IgD-negative memory B cell (primary cell): Measurements from ENCODE around the gene HPGD. TPM values are rescaled to one million over a fixed set of nuclear protein-coding genes. Genes with fewer than 3 reads are reported as not detected.

Source experiments
- H3K27ac Mint-ChIP-seq, 3 donors: one replicate each; pipeline ENCODE4 v1.8.0; 2020 to 2022; ENCODE audit warnings: mild to moderate bottlenecking in 3 of 3, mixed read lengths in 3 of 3, moderate library complexity in 1 of 3
- H3K27me3 Mint-ChIP-seq: one replicate; pipeline ENCODE4 v1.8.0; 2021; ENCODE audit warnings: mixed read lengths
- H3K36me3 Mint-ChIP-seq: one replicate; pipeline ENCODE4 v1.8.0; 2020; ENCODE audit warnings: mild to moderate bottlenecking, mixed read lengths
- H3K4me1 Mint-ChIP-seq, 3 donors: one replicate each; pipeline ENCODE4 v1.8.0; 2020 to 2022; ENCODE audit warnings: mixed read lengths in 3 of 3, mild to moderate bottlenecking in 1 of 3
- H3K4me3 Mint-ChIP-seq, 4 donors: one replicate each; pipeline ENCODE4 v1.8.0; 2020 to 2022; ENCODE audit warnings: mild to moderate bottlenecking in 4 of 4, mixed read lengths in 4 of 4, moderate library complexity in 3 of 4
- H3K9me3 Mint-ChIP-seq, 3 donors: one replicate each; pipeline ENCODE4 v1.8.0; 2020 to 2021; ENCODE audit warnings: mixed read lengths in 3 of 3, mild to moderate bottlenecking in 1 of 3
- polyA plus RNA-seq: library from polyadenylated mRNA; unstranded; fragments of 300-500 nt; fragmentation: Illumina TruSeq; gene quantifications from one replicate; pipeline ENCODE4 v1.2.3, GENCODE V29; 2021

HPGD gene
- polyA plus RNA-seq, 1 donor from 2014 or later: 2.3 TPM

GRCh38 chr4:174474457-174475075 lies 47.7 kb downstream of the HPGD start:
- H3K27ac Mint-ChIP-seq: no peak overlapping the region

GRCh38 chr4:174467107-174467506 lies 55.2 kb downstream of the HPGD start:
- Mint-ChIP-seq H3K9me3 (peaks cover 2 to 6% (median 3%) of the 10 kb centered on the region in 3 donors), H3K36me3 (no peaks in the 10 kb centered on the region), H3K4me1 (no peaks in the 10 kb centered on the region), H3K27me3 (peaks cover 1% of the 10 kb centered on the region), H3K4me3 (no peak overlapping the region), H3K27ac (no peak overlapping the region)

More at GRCh38 chr4:174474457-174475075, 47.7 kb downstream of the HPGD start:
- Mint-ChIP-seq H3K27me3 (peaks cover 1% of the 10 kb centered on the region), H3K9me3 (peaks cover 2 to 6% (median 5%) of the 10 kb centered on the region in 3 donors), H3K4me3 (no peak overlapping the region), H3K36me3 (no peaks in the 10 kb centered on the region), H3K4me1 (no peaks in the 10 kb centered on the region)

DNA sequence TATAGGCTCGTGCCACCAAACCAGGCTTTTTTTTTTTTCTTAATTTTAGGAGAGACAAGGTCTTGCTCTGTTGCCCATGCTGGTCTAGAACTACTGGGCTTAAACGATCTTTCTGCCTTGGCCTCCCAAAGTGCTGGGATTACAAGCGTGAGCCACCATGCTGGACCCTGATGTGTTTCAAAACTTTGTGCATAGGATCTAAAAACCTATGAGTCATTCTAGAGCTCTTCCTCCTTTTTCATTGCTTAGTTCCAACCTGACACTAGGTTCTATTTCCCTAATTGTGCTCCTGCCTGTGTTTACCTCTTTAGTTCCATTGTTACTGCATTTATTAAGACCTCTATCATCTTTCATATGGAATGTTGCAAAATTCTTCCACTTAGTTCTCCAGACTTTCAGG lies 57.3 kb downstream of the HPGD start:
- H3K9me3 Mint-ChIP-seq: peaks cover 3 to 6% (median 4%) of the 10 kb centered on the region in 3 donors
- no peaks in the 10 kb centered on the region for H3K36me3 Mint-ChIP-seq
- no peak overlapping the region for H3K27ac Mint-ChIP-seq

GRCh38 chr4:174461466-174462106 lies 60.7 kb downstream of the HPGD start:
- Mint-ChIP-seq H3K27ac (no peak overlapping the region), H3K4me3 (no peak overlapping the region), H3K4me1 (peaks cover 0 to 2% (median 0%) of the 10 kb centered on the region in 3 donors), H3K9me3 (peaks cover 3 to 13% (median 4%) of the 10 kb centered on the region in 3 donors), H3K36me3 (no peaks in the 10 kb centered on the region), H3K27me3 (no peaks in the 10 kb centered on the region)

More for the DNA sequence above, 57.3 kb downstream of the HPGD start:
- Mint-ChIP-seq H3K4me3 (no peak overlapping the region), H3K4me1 (peaks cover 0 to 2% (median 0%) of the 10 kb centered on the region in 3 donors), H3K27me3 (no peaks in the 10 kb centered on the region)

GRCh38 chr4:174460684-174461083 lies 61.6 kb downstream of the HPGD start:
- H3K36me3 Mint-ChIP-seq: no peaks in the 10 kb centered on the region
- H3K27me3 Mint-ChIP-seq: no peaks in the 10 kb centered on the region
- peaks cover 0 to 2% (median 0%) of the 10 kb centered on the region in 3 donors for H3K4me1 Mint-ChIP-seq
- H3K27ac Mint-ChIP-seq: no peak overlapping the region
- peaks cover 4 to 13% (median 5%) of the 10 kb centered on the region in 3 donors for H3K9me3 Mint-ChIP-seq
- H3K4me3 Mint-ChIP-seq: no peak overlapping the region

GRCh38 chr4:174457468-174457867 lies 64.8 kb downstream of the HPGD start:
- H3K27me3 Mint-ChIP-seq: no peaks in the 10 kb centered on the region
- H3K9me3 Mint-ChIP-seq: peaks cover 2 to 7% (median 3%) of the 10 kb centered on the region in 3 donors
- H3K36me3 Mint-ChIP-seq: no peaks in the 10 kb centered on the region
- H3K4me1 Mint-ChIP-seq: peaks cover 0 to 2% (median 0%) of the 10 kb centered on the region in 3 donors
- H3K4me3 Mint-ChIP-seq: no peak overlapping the region
- no peak overlapping the region for H3K27ac Mint-ChIP-seq

GRCh38 chr4:174454815-174455473 lies 67.3 kb downstream of the HPGD start:
- Mint-ChIP-seq H3K9me3 (peaks cover 0 to 7% (median 2%) of the 10 kb centered on the region in 3 donors), H3K27me3 (peaks cover 2% of the 10 kb centered on the region), H3K4me1 (no peaks in the 10 kb centered on the region), H3K36me3 (no peaks in the 10 kb centered on the region), H3K27ac (no peak overlapping the region), H3K4me3 (no peak overlapping the region)

DNA sequence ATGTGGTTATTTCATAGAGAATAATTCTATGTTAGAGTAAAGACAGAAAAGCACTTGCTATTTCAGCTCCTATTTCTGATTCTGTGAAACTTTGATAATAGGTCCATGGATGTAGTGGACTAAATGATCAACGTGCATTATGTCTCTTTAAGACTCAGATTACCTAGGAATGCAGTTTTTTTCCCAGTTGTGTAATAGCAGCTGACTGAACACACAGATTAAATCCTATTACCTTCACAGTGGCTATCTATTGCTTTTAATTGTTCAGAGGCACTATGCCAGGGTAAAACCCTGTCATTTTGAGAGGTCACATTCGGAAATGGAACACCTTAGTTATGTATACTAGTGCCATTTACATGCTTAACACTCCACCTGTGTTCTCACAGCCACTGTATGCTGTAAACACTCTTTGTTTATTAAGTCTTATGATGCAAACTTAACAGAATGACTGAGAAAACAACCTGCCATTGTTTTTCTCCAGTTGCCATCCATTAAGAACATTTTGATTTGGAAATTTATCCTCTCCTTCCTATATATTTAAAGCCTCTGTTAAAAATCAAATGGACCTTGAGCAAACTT lies 70.5 kb downstream of the HPGD start:
- Mint-ChIP-seq H3K36me3 (no peaks in the 10 kb centered on the region), H3K4me3 (no peak overlapping the region), H3K9me3 (peaks cover 0 to 2% (median 2%) of the 10 kb centered on the region in 3 donors), H3K27me3 (peaks cover 2% of the 10 kb centered on the region), H3K27ac (no peak overlapping the region), H3K4me1 (no peaks in the 10 kb centered on the region)

DNA sequence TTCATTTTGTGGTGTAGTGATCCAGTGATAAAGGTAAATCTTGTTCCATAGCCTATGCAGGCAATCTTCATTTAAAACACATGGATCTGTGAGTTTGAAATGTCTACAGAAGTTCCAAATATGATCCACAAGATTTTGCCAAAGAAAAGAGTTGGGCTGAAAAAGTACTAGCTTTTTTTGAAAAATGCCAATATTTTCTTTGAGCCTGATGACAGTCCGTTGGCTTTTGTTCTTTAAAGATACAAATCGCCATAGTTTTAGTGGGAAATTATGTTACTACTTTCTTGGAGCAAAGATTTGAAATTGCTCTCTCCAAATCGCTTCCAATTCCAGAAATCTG lies 71.5 kb downstream of the HPGD start:
- H3K36me3 Mint-ChIP-seq: no peaks in the 10 kb centered on the region
- H3K27ac Mint-ChIP-seq: no peak overlapping the region
- peaks cover 2% of the 10 kb centered on the region for H3K27me3 Mint-ChIP-seq

DNA sequence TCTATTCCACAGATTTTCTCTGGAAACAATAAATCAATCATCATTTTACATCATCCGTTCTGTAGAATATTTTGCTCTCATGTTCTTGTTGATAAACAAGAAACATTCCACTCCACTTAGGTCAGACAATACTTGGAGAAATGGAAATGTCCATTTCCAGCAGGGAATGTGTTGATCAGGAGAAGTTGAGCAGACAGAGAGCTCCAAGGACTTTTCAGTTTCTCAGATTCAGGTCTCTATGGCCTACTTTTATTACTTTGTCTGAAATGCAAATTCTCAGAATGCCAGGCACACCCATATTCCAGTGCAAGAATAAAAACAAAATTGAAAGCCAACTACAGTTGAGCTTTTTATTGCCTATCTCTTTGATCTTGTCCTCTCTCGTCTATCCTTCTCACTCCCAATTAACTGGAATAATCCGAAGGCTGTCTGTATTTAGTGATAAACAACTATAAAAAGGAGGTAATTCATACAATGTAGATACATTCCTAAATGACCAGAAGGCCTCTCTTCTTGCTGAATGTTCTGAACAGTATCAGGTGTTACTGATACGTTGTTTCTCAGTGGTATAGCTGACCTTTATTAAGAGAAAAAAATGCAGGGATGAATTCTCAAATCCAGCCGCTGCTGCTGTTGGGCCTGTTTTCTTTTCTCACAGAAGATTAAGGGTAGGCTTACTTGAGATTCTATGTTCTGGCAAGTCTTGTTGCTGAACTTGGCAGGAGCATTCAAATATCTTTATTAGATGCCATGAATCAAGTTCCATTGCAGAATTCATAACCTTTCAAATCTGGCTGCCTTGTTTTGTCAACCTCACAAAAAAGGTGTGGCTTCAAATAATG lies 72.1 kb downstream of the HPGD start:
- H3K27me3 Mint-ChIP-seq: peaks cover 2% of the 10 kb centered on the region
- H3K27ac Mint-ChIP-seq: no peak overlapping the region
- peaks cover 0 to 5% (median 2%) of the 10 kb centered on the region in 3 donors for H3K9me3 Mint-ChIP-seq
- no peaks in the 10 kb centered on the region for H3K4me1 Mint-ChIP-seq
- no peaks in the 10 kb centered on the region for H3K36me3 Mint-ChIP-seq
- no peak overlapping the region for H3K4me3 Mint-ChIP-seq

More for the DNA sequence above, 71.5 kb downstream of the HPGD start:
- no peak overlapping the region for H3K4me3 Mint-ChIP-seq
- H3K4me1 Mint-ChIP-seq: no peaks in the 10 kb centered on the region
- H3K9me3 Mint-ChIP-seq: peaks cover 0 to 5% (median 2%) of the 10 kb centered on the region in 3 donors

DNA sequence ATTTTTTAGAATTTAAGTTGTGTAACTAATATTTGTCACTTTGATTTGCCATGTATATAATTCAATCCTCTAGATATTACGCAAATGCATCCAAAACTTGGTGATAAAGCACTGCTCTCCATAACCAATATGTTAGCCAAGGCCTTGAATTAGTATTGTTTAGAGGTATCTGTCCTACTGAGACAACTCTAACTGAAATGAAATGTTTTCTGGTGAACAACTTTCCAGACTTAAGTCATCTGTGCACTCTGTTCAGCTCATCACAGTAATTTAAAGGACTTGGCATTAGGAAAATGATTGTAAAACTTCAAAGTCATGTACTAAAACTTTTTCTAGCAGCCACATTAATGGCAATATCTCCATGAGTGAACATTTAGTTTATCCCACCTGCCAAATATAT lies 73.1 kb downstream of the HPGD start:
- no peak overlapping the region for H3K27ac Mint-ChIP-seq
- H3K4me3 Mint-ChIP-seq: no peak overlapping the region
- no peaks in the 10 kb centered on the region for H3K36me3 Mint-ChIP-seq
- H3K27me3 Mint-ChIP-seq: peaks cover 4% of the 10 kb centered on the region
- no peaks in the 10 kb centered on the region for H3K4me1 Mint-ChIP-seq
- peaks cover 0 to 5% (median 2%) of the 10 kb centered on the region in 3 donors for H3K9me3 Mint-ChIP-seq

GRCh38 chr4:174444390-174444789 lies 77.9 kb downstream of the HPGD start:
- Mint-ChIP-seq H3K27ac (no peak overlapping the region), H3K4me3 (no peak overlapping the region), H3K27me3 (peaks cover 2% of the 10 kb centered on the region), H3K9me3 (peaks cover 2 to 16% (median 2%) of the 10 kb centered on the region in 3 donors), H3K36me3 (no peaks in the 10 kb centered on the region), H3K4me1 (no peaks in the 10 kb centered on the region)
